SK-N-SH treated with all-trans-retinoic acid at 6 μM for 48 hours (cell line): ENCODE measurements around the gene NFATC3.

Source experiments
- ATAC-seq: fragments of 200-7000 bp; cut with Tn5 transposase; 3 replicates; pipeline ENCODE4 v1.9.1; 2020; ENCODE audit warnings: mild to moderate bottlenecking, moderate library complexity
- ARNTL ChIP-seq: fragments of 450-650 bp; formaldehyde crosslinking; IDR thresholded peaks from 2 replicates; pipeline ENCODE4 v1.5.0; 2020; ENCODE audit warnings: low read depth, mild to moderate bottlenecking, moderate library complexity, borderline replicate concordance
- BACH2 ChIP-seq: fragments of 250-450 bp; sonication (Bioruptor Pico); IDR thresholded peaks from 2 replicates; pipeline ENCODE4 v1.9.0; 2021; ENCODE audit warnings: mild to moderate bottlenecking, borderline replicate concordance
- CSDC2 ChIP-seq: fragments of 250-450 bp; sonication (Bioruptor Pico); IDR thresholded peaks from 2 replicates; pipeline ENCODE4 v1.5.0; 2020; ENCODE audit warnings: mild to moderate bottlenecking, moderate library complexity
- CSRNP3 ChIP-seq: fragments of 250-450 bp; sonication (Bioruptor Pico); IDR thresholded peaks from 2 replicates; pipeline ENCODE4 v1.5.1; 2021; ENCODE audit warnings: mild to moderate bottlenecking, moderate library complexity
- ESRRG ChIP-seq: fragments of 250-450 bp; sonication (Bioruptor Pico); IDR thresholded peaks from 2 replicates; pipeline ENCODE4 v1.6.1; 2021; ENCODE audit warnings: mild to moderate bottlenecking
- ISL1 ChIP-seq: fragments of 250-450 bp; sonication (Bioruptor Pico); IDR thresholded peaks from 2 replicates; pipeline ENCODE4 v2.1.2; 2022; ENCODE audit warnings: mild to moderate bottlenecking, moderate library complexity
- OSR1 ChIP-seq: fragments of 250-450 bp; sonication (Bioruptor Pico); IDR thresholded peaks from 2 replicates; pipeline ENCODE4 v1.8.0; 2022; ENCODE audit warnings: moderate library complexity, mild to moderate bottlenecking, inconsistent platforms
- PATZ1 ChIP-seq: fragments of 250-450 bp; sonication (Bioruptor Pico); IDR thresholded peaks from 2 replicates; pipeline ENCODE4 v1.8.0; 2020; ENCODE audit warnings: mild to moderate bottlenecking, moderate library complexity, borderline replicate concordance
- POU6F1 ChIP-seq: fragments of 250-450 bp; sonication (Bioruptor Pico); IDR thresholded peaks from 2 replicates; pipeline ENCODE4 v1.8.0; 2021; ENCODE audit warnings: low read depth, mild to moderate bottlenecking, moderate library complexity, borderline replicate concordance
- PPARA ChIP-seq: fragments of 250-450 bp; sonication (Bioruptor Pico); IDR thresholded peaks from 2 replicates; pipeline ENCODE4 v1.5.0; 2020; ENCODE audit warnings: mild to moderate bottlenecking, borderline replicate concordance
- RARB ChIP-seq: fragments of 250-450 bp; sonication (Bioruptor Pico); IDR thresholded peaks from 2 replicates; pipeline ENCODE4 v1.8.0; 2021; ENCODE audit warnings: mild to moderate bottlenecking, moderate library complexity
- SNAI2 ChIP-seq: fragments of 250-450 bp; sonication (Bioruptor Pico); IDR thresholded peaks from 2 replicates; pipeline ENCODE4 v1.5.0; 2020; ENCODE audit warnings: mild to moderate bottlenecking, moderate library complexity
- TCF4 ChIP-seq: fragments of 250-450 bp; sonication (Bioruptor Pico); IDR thresholded peaks from 2 replicates; pipeline ENCODE4 v1.8.0; 2021; ENCODE audit warnings: mild to moderate bottlenecking, moderate library complexity, borderline replicate concordance
- TOX ChIP-seq: fragments of 250-450 bp; sonication (Bioruptor Pico); IDR thresholded peaks from 2 replicates; pipeline ENCODE4 v1.8.0; 2021; ENCODE audit warnings: mild to moderate bottlenecking, moderate library complexity, borderline replicate concordance
- TSHZ2 ChIP-seq: fragments of 250-450 bp; sonication (Bioruptor Pico); IDR thresholded peaks from 2 replicates; pipeline ENCODE4 v1.5.0; 2020; ENCODE audit warnings: mild to moderate bottlenecking, moderate library complexity
- ZC3H10 ChIP-seq: fragments of 250-450 bp; sonication (Bioruptor Pico); IDR thresholded peaks from 2 replicates; pipeline ENCODE4 v1.5.1; 2021; ENCODE audit warnings: mild to moderate bottlenecking, moderate library complexity
- ZFP30 ChIP-seq: fragments of 450-650 bp; formaldehyde crosslinking; IDR thresholded peaks from 2 replicates; pipeline ENCODE4 v1.5.0; 2022; ENCODE audit warnings: mild to moderate bottlenecking, moderate library complexity
- ZNF565 ChIP-seq: fragments of 450-650 bp; formaldehyde crosslinking; conservative IDR thresholded peaks from 2 replicates; pipeline ENCODE4 v1.5.0; 2020; ENCODE audit warnings: low read depth, mild to moderate bottlenecking, moderate library complexity
- ZNF70 ChIP-seq: fragments of 450-650 bp; formaldehyde crosslinking; IDR thresholded peaks from 2 replicates; pipeline ENCODE4 v1.5.0; 2020; ENCODE audit warnings: mild to moderate bottlenecking, moderate library complexity
- ZNF8 ChIP-seq: fragments of 450-650 bp; formaldehyde crosslinking; IDR thresholded peaks from 2 replicates; pipeline ENCODE4 v1.5.0; 2020; ENCODE audit warnings: mild to moderate bottlenecking, moderate library complexity

The NFATC3 gene

GRCh38 chr16:68269793-68270192, 184.6 kb downstream of the NFATC3 start:
- TF ChIP-seq ZNF70 (CRISPR knock-in tag): no peak
- no peak for TF ChIP-seq CSRNP3 (CRISPR knock-in tag)
- no peak for TF ChIP-seq PATZ1 (CRISPR knock-in tag)
- no peak for TF ChIP-seq OSR1 (CRISPR knock-in tag)
- no peak for TF ChIP-seq PPARA (CRISPR knock-in tag)
- no peak for TF ChIP-seq ARNTL
- no peak for TF ChIP-seq ZC3H10 (CRISPR knock-in tag)
- no peak for TF ChIP-seq TCF4
- TF ChIP-seq ZNF565: no peak
- TF ChIP-seq POU6F1: no peak
- no peak for TF ChIP-seq BACH2 (CRISPR knock-in tag)
- TF ChIP-seq RARB (CRISPR knock-in tag): no peak
- no peak for TF ChIP-seq ZFP30 (CRISPR knock-in tag)
- TF ChIP-seq ISL1: no peak
- TF ChIP-seq, all 23 proteins: peak for 0
- ATAC-seq: no peak

GRCh38 chr16:68270353-68270752, 185.2 kb downstream of the NFATC3 start:
- TF ChIP-seq TOX (no peak), PPARA (CRISPR knock-in tag) (no peak), CSDC2 (CRISPR knock-in tag) (no peak), TCF4 (no peak), ZNF8 (CRISPR knock-in tag) (no peak), ARNTL (no peak), TSHZ2 (CRISPR knock-in tag) (no peak), SNAI2 (no peak), ZNF565 (no peak), POU6F1 (no peak), OSR1 (CRISPR knock-in tag) (no peak), ESRRG (no peak), CSRNP3 (CRISPR knock-in tag) (no peak)
- TF ChIP-seq, all 23 proteins: peak for 0
- no peak for ATAC-seq
